Upper lobe of left lung (tissue), 4 donors: ENCODE measurements around the gene OR10A7.

Experiments
- POLR2A ChIP-seq, 4 donors: fragments of 450-650 bp; IDR thresholded peaks; one replicate each; pipeline ENCODE4 v1.5.1; 2016 to 2017; ENCODE audit warnings: antibody characterized with exemption in 4 of 4, mild to moderate bottlenecking in 2 of 4
- TF ChIP-seq, protein P1 (sequence below), 6 experiments: fragments of 450-650 bp in 4 of 6; fragments of 200-600 bp in 2 of 6; sonication (generic) in 2 of 6; IDR thresholded peaks; one replicate each; pipeline ENCODE4 v1.5.1; 2016 to 2019; ENCODE audit warnings: antibody characterized with exemption in 6 of 6

DNA sequence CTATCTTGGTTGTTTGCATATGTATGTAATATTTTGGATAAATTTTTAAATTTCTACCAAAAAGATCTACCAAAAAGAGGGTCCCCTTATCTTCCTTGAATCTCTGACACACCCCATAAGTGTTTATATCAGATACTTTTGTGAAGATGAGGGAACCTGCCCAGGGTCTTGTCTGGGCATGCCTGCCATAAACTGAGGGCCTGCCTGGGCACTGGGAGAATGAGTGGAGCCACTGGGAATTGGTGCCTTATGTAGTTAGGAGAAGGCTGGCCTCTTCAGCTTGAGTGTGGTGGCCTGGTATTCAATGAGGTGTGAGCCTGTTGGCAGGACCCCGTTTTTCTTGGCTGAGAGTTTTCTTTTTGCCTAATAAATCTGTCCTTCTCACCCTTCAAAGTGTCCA, 48.1 kb upstream of the OR10A7 start:
- TF ChIP-seq, protein P1, sequence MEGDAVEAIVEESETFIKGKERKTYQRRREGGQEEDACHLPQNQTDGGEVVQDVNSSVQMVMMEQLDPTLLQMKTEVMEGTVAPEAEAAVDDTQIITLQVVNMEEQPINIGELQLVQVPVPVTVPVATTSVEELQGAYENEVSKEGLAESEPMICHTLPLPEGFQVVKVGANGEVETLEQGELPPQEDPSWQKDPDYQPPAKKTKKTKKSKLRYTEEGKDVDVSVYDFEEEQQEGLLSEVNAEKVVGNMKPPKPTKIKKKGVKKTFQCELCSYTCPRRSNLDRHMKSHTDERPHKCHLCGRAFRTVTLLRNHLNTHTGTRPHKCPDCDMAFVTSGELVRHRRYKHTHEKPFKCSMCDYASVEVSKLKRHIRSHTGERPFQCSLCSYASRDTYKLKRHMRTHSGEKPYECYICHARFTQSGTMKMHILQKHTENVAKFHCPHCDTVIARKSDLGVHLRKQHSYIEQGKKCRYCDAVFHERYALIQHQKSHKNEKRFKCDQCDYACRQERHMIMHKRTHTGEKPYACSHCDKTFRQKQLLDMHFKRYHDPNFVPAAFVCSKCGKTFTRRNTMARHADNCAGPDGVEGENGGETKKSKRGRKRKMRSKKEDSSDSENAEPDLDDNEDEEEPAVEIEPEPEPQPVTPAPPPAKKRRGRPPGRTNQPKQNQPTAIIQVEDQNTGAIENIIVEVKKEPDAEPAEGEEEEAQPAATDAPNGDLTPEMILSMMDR (IDR thresholded peaks at IDR 0.05), result no peak
- no peak for TF ChIP-seq POLR2A (IDR thresholded peaks at IDR 0.05)
